ENCODE data around the gene ADARB1. TPM values are rescaled to one million over a fixed set of nuclear protein-coding genes. Genes with fewer than 3 reads are reported as not detected.

Gene ADARB1
- total RNA-seq, 1 experiment from 2014 or later, result 7.9 TPM

DNA sequence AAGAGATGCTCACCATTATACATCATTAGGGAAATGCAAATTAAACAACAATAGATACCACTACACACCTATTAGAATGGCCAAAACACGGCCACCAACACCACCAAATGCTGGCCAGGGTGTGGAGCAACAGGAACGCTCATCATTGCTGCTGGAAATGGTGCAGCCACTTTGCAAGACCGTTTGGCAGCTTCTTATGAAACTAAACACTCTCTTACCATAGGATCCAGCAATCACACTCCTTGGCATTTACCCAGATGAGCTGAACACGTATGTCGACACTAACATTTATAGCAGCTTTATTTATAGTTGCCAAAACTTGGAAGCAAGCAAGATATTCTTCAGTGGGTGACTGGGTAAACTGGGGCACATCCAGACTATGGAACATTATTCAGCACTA lies 28.9 kb upstream of the ADARB1 start:
- Histone ChIP-seq H3K27me3 (replicated peaks) (no peaks in the 10 kb centered on the region; the same call in 1 of the 2 replicates), H3K4me1 (replicated peaks) (peaks cover 21% of the 10 kb centered on the region), H3K4me3 (no peak overlapping the region), H3K27ac (no peak overlapping the region), H3K36me3 (no peaks in the 10 kb centered on the region), H3K9me3 (replicated peaks) (peaks cover 13% of the 10 kb centered on the region)
- DNase-seq (ENCODE audit: low read depth in 1 of 2, low spot score in 2 of 2), result no peak

DNA sequence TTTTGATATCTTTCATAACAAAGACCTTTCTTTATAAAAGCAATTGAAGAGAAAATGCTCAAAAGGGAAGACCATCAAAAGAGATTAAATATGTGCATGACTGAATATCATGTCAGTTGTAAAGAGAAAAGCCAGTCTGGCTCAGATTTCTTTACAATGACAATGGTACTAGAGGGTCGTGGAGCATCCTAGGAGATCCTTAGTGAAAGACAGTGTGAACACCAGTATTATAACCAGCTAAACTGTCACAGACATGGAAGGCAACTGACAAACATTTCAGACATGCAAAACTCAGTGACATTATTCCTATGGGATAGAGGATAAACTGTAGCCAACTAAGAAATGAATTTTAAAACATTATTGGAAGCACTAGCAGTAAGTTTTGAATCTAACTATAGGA lies 27.1 kb upstream of the ADARB1 start:
- no peak for DNase-seq (ENCODE audit: low read depth in 1 of 2, low spot score in 2 of 2)
- no peak overlapping the region for H3K4me3 ChIP-seq
- H3K36me3 ChIP-seq, result no peaks in the 10 kb centered on the region
- no peaks in the 10 kb centered on the region; the same call in 1 of the 2 replicates for H3K27me3 ChIP-seq (replicated peaks)
- H3K4me1 ChIP-seq (replicated peaks), result peaks cover 34% of the 10 kb centered on the region
- no peak overlapping the region for H3K27ac ChIP-seq
- peaks cover 13% of the 10 kb centered on the region for H3K9me3 ChIP-seq (replicated peaks)

DNA sequence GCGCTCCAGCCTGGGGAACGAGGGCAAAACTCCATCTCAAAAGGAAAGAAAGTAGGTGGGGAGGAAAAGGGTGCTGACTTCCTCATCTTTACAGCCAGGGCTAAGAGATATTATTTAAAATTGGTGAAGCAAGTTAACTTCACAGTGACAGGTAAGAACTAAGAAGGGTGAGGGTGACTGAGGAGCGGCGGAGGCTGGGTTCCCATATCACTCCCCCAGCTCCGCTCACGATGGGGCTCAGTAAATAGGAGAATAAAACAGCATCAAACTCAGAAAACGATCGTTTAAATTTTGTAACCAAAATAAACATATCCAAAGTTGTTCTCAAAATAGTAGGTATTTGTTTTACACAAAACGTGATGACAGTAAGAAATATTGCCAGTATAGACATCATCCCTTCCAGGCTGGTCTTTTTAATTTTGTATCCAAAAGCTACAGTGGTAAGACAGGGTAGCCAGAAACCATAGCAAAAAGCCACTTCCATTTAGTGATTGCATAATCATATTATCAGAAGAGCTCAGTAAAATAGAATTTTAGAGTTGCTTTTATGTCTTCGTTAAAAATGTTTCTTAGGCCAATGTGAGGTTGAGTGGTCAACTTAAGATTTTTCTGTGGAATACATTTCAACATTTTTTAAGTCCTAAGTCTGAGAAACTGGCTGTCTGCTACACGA lies 26.2 kb upstream of the ADARB1 start:
- no peak for DNase-seq (ENCODE audit: low read depth in 1 of 2, low spot score in 2 of 2)
- Histone ChIP-seq H3K27me3 (replicated peaks) (no peaks in the 10 kb centered on the region; the same call in 1 of the 2 replicates), H3K4me1 (replicated peaks) (peaks cover 40% of the 10 kb centered on the region), H3K27ac (no peak overlapping the region), H3K9me3 (replicated peaks) (peaks cover 13% of the 10 kb centered on the region), H3K4me3 (no peak overlapping the region), H3K36me3 (no peaks in the 10 kb centered on the region)

DNA sequence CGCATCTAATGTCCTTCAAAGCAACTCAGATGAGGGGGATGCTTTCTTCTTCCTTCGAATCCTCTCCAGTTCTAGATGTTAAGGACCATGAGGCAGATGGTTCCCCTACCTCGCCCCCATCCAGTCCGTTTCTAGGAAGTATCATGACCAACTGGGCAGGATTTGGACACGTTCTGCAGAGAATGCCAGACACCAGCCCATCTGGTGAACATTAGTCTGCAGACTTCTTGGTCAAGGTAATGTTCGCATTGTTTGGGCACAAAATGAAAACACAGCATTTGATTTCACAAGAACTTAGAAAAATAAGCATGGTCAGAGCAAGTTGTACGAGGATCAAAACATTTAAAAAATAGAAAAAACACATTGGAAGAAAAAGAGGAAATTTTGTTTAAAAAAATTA lies 25.4 kb upstream of the ADARB1 start:
- Histone ChIP-seq H3K27ac (no peak overlapping the region), H3K9me3 (replicated peaks) (peaks cover 13% of the 10 kb centered on the region), H3K4me1 (replicated peaks) (peaks cover 48% of the 10 kb centered on the region), H3K27me3 (replicated peaks) (no peaks in the 10 kb centered on the region; the same call in 1 of the 2 replicates), H3K36me3 (no peaks in the 10 kb centered on the region), H3K4me3 (no peak overlapping the region)
- DNase-seq (ENCODE audit: low read depth in 1 of 2, low spot score in 2 of 2), result no peak

DNA sequence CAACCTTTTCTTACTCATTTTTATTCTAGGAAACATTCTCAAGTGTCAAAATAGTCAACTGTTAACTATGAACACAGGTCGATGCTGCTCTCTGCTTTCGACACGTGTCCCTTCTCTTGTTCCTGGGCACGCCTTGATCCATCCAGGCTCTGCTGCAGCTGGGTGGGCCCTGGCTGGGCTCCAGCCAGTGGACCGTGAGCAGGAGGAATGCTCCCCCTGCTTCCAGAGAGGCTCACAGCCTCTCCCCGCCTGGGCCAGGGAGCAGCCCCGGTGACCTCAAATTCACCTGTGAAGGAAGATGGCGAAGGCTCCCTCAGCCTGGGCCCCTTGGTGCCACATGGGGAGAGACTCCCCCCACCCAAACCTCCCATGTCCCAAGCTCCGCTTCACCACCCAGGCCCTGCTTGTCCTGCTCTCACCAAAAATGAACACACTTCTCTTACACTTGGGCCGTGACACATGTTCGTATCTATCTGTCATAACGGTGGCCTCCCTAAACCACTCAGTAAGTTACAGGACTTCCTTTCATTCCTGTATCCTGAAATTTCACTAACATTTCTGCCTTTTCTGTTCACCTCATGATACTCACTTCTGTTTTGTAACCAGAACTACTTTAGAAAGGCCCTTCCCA lies 24.6 kb upstream of the ADARB1 start:
- no peaks in the 10 kb centered on the region; the same call in 1 of the 2 replicates for H3K27me3 ChIP-seq (replicated peaks)
- H3K36me3 ChIP-seq, result no peaks in the 10 kb centered on the region
- H3K4me3 ChIP-seq, result no peak overlapping the region
- peaks cover 50% of the 10 kb centered on the region for H3K4me1 ChIP-seq (replicated peaks)
- peak overlapping the region; percentile 82 for H3K27ac ChIP-seq
- DNase-seq (ENCODE audit: low read depth in 1 of 2, low spot score in 2 of 2), result peak; percentile 20 to 43
- peaks cover 13% of the 10 kb centered on the region for H3K9me3 ChIP-seq (replicated peaks)

DNA sequence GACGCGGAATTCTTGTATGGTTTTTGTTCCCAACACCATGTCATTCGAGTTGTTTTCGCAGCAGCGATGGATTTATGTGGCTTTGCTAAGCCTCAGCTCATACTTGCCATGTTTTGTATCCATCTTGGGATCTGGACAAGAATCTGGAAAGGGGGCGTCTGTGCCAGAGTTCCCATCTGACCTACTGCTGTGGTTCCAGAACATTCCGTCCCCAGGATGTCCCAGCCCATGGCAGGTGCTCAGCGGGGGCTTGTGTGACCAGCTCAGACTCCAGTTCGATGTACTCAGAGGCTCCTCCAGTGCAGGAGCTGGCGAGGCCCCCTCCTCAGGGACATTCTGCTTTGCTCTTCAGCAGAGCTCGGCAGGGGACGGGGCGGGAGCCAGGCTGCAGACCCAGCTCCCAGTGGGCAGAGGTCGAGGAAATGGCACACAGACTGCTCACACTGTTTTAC lies 24.0 kb upstream of the ADARB1 start:
- Histone ChIP-seq H3K4me3 (no peak overlapping the region), H3K4me1 (replicated peaks) (peaks cover 50% of the 10 kb centered on the region), H3K9me3 (replicated peaks) (peaks cover 13% of the 10 kb centered on the region), H3K27ac (peak overlapping the region; percentile 82), H3K27me3 (replicated peaks) (no peaks in the 10 kb centered on the region; the same call in 1 of the 2 replicates), H3K36me3 (no peaks in the 10 kb centered on the region)
- DNase-seq (ENCODE audit: low read depth in 1 of 2, low spot score in 2 of 2), result no peak

DNA sequence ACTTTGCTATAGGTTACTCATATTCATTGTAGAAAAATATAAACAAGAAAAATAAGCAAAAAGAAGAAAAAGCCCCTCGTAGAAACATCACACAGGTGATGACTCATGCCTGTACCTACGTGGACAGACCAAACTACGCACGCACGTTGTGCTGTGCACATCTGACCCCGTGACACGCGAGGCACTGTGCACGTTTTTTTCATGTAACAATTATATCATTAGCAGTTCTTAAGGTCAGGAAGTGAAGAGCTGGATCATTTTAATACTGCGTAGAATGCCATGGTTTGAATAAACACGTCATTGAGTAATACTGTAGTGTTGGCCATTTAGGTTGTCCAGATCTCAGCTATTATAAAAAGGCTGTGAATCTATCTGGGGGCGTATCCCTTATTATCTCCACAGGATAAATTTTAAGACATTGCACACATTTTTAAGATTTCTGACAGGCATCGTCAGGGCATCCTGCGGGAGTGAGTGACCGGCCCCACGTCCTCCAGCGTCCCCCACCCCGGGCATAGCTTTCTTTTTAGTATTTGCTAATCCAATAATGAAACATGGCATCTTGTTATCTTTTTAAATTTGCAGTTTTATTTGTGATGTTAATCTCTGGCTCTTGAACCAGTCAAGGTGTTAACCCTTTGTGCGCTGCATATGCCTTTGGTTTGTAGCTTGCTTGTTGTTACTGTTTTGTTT lies 23.4 kb upstream of the ADARB1 start:
- Histone ChIP-seq H3K36me3 (no peaks in the 10 kb centered on the region), H3K4me1 (replicated peaks) (peaks cover 53% of the 10 kb centered on the region), H3K27ac (peak overlapping the region; percentile 82), H3K4me3 (no peak overlapping the region), H3K9me3 (replicated peaks) (peaks cover 13% of the 10 kb centered on the region), H3K27me3 (replicated peaks) (no peaks in the 10 kb centered on the region; the same call in 1 of the 2 replicates)
- peak; percentile 75 to 83 for DNase-seq (ENCODE audit: low read depth in 1 of 2, low spot score in 2 of 2)

DNA sequence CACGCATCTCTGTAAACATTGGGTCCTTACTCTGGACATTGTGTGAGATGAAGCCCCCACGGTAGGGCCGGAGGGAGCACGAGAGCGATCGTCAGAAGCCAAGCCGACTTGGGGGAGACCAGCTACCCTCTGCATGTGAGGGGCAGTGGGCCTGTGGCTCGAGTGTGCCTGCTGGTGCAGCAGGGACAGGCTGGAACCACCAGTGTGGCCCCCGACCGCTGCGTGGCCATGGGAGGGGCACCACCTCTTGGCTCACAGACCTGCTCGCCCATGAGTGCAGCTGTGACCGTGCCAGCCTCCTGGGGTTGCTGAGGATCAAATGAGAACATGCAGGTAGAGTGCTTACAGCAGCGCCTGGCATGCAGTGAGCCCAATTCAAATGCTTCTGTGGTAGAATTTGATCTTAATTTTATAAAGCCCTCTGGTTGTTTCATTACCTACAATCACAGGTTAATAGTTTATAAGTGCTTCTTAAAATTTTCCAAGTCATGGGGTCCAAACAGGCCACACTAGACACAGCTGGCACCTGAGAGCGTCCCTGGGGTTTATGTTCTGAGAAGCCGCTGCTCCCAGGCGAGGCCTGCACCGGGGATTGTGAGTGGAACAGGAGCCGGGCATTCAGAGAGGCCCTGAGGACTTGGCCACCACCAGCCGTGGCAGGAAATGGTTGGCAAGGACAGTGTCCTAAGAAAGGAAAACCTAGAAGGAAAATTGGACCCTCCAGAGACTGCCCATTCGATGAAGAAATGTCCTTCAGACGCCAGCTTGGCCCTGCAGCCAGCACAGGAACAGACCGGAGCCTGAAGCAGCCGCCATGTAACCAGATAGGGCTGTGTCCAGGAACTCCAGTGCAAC lies 22.6 kb upstream of the ADARB1 start:
- Histone ChIP-seq H3K4me3 (no peak overlapping the region), H3K27ac (peak overlapping the region; percentile 82)
- no peak for DNase-seq (ENCODE audit: low read depth in 1 of 2, low spot score in 2 of 2)

DNA sequence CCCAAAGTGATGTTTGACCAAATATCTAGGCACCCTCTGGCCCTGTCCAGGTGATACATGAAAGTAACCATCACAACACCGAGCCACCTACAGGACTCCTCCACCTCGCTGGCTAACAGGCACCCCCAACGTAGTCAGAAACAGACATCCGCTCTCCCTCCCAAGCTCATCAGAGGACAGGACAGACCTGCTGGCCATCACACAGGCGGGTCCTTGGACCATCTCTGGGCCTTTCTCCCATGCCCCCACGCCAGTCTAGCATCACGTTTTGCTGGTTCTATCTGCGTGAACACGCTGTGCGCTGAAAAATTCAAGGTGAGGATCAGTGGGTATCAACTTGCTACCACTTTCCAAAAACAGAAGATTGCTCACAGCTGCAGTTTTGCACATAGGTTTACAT lies 21.4 kb upstream of the ADARB1 start:
- peaks cover 63% of the 10 kb centered on the region for H3K4me1 ChIP-seq (replicated peaks)
- H3K27me3 ChIP-seq (replicated peaks), result no peaks in the 10 kb centered on the region; the same call in 1 of the 2 replicates
- H3K4me3 ChIP-seq, result no peak overlapping the region
- no peak overlapping the region for H3K27ac ChIP-seq
- no peak for DNase-seq (ENCODE audit: low read depth in 1 of 2, low spot score in 2 of 2)
- no peaks in the 10 kb centered on the region for H3K36me3 ChIP-seq
- H3K9me3 ChIP-seq (replicated peaks), result no peaks in the 10 kb centered on the region

More for the DNA sequence above, 22.6 kb upstream of the ADARB1 start:
- Histone ChIP-seq H3K4me1 (replicated peaks) (peaks cover 62% of the 10 kb centered on the region), H3K36me3 (no peaks in the 10 kb centered on the region), H3K27me3 (replicated peaks) (no peaks in the 10 kb centered on the region; the same call in 1 of the 2 replicates), H3K9me3 (replicated peaks) (peaks cover 11% of the 10 kb centered on the region)

DNA sequence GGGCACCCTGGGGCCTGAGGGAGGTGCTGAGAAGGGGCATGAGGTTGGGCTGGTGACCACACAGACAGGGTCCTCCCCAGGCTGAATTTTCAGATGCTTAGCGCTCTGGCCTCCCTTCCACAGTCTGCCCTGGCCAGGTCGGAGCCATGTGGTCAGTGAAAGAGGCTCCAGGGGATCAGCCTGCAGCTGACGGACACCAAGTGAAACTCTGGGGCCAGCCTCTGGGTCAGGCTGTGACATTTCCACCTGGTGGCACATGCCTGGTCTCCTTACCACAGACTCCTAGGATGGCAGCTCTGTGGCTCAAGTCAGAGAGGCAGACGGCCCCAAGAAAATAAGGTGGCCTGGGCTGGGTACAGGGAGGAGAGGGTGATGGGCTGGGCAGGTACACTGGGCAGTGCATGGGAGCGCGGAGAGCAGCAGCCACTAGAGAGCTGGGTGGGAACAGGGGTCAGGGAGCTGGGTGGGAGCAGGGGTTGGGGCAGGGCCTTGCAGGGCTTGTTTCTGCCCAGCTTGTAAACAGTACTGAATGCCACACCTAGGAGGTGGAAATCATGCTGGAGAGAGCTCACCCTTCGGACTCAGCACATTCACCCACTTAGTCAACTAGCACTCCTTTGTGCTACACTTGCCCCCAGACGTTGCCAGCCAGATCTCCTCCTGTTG lies 20.7 kb upstream of the ADARB1 start:
- no peaks in the 10 kb centered on the region; the same call in 1 of the 2 replicates for H3K27me3 ChIP-seq (replicated peaks)
- peaks cover 63% of the 10 kb centered on the region for H3K4me1 ChIP-seq (replicated peaks)
- H3K27ac ChIP-seq, result no peak overlapping the region
- H3K36me3 ChIP-seq, result no peaks in the 10 kb centered on the region
- no peak for DNase-seq (ENCODE audit: low read depth in 1 of 2, low spot score in 2 of 2)
- H3K9me3 ChIP-seq (replicated peaks), result no peaks in the 10 kb centered on the region
- H3K4me3 ChIP-seq, result no peak overlapping the region

DNA sequence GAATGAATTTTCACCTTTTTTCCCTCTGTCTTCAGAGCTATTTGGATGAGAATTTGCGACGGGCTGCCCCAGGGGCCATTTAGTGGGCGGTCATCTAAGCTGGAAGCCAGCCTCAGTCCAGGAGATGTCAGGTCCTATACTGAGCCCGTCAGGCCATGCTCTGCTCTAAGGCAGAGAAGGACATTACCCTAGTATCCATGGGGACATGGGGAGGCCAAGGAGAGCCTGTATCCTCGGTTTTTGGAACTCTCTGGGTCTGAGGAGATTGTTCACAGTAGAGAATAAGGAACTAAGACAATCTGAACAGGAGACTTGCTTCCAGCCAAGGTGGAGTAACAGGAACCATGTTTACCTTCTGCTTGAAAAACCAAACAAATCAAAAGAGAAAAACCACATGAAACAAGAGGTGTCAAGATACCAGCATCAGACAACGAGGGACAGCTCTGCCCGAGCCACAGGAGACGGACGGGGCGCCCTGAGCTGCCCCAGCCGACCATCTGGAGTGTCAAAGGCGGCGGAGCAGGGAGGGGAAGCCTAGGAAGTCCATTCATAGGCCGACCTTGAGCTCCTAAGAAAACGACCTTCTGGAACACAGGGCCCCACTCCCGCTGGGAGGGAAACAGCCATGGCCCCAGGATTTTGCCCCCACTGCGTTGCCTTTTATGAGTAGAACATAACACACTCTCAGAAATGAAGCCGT lies 20.0 kb upstream of the ADARB1 start:
- Histone ChIP-seq H3K4me3 (no peak overlapping the region), H3K27me3 (replicated peaks) (no peaks in the 10 kb centered on the region), H3K27ac (no peak overlapping the region), H3K9me3 (replicated peaks) (no peaks in the 10 kb centered on the region), H3K4me1 (replicated peaks) (peaks cover 56% of the 10 kb centered on the region), H3K36me3 (no peaks in the 10 kb centered on the region)
- DNase-seq (ENCODE audit: low read depth in 1 of 2, low spot score in 2 of 2), result no peak

DNA sequence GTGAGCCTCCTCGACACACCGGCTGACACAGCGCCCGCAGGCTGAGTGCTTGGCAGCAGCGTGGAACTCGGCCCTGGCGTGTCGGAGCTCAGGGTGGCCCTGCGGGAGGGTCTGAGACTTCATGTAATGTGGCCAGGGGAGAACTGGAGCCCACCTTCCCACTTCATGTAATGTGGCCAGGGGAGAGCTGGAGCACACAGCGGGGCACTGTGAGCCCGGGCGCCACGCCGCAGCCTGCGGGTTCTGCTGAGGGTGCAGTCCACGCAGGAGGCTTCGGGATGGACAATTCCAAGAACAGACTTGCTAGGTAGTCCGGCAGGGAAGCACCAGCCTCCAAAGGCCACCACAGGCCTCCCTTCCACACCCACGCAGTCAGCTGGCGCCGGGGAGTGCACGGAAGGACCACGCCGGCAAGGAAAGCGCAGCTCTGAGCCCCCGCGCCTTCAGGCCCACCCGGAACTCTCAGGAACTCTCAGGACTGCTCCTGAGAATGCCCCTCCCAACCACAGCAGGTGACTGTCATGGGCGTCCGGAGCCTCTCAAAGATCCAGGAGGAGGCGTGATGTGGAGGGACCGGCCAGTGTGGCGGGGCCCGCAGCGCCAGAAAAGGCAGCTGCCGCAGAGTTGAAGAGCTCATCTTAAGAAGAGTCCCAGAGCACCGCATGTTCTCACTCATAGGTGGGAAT lies 19.3 kb upstream of the ADARB1 start:
- H3K27me3 ChIP-seq (replicated peaks), result no peaks in the 10 kb centered on the region
- peaks cover 49% of the 10 kb centered on the region for H3K4me1 ChIP-seq (replicated peaks)
- no peak overlapping the region for H3K27ac ChIP-seq
- H3K9me3 ChIP-seq (replicated peaks), result no peaks in the 10 kb centered on the region
- no peaks in the 10 kb centered on the region for H3K36me3 ChIP-seq
- DNase-seq (ENCODE audit: low read depth in 1 of 2, low spot score in 2 of 2), result no peak
- no peak overlapping the region for H3K4me3 ChIP-seq
